B cell (primary cell): ENCODE data around the gene ZBTB24. TPM values are rescaled to one million over a fixed set of nuclear protein-coding genes. Genes with fewer than 3 reads are reported as not detected.

Experiments
- ATAC-seq: fragments of 200-7000 bp; cut with Tn5 transposase; one replicate; pipeline ENCODE4 v1.10.0; 2021; ENCODE audit warnings: low read depth, mild to moderate bottlenecking, moderate number of reproducible peaks, moderate library complexity
- CTCF ChIA-PET: fragments of 350-600 bp; sonication (Branson Sonifier 250); formaldehyde crosslinking; loops from one replicate; lab custom pipeline; 2021; ENCODE audit warnings: antibody characterized with exemption, inconsistent platforms; lab: Charles Lee
- POLR2A ChIA-PET: fragments of 350-600 bp; sonication (Branson Sonifier 250); formaldehyde crosslinking; loops from one replicate; lab custom pipeline; 2021; ENCODE audit warnings: antibody characterized with exemption; lab: Charles Lee
- DNase-seq: peaks from one replicate; pipeline ENCODE4 v3.0.0; 2013
- H2AFZ ChIP-seq: 2 replicates; pipeline ENCODE4 v1.6.1; 2012; ENCODE audit warnings: mild to moderate bottlenecking, low read depth, low read length; ENCODE audit not compliant: insufficient read depth, poor library complexity, severe bottlenecking
- H3K27ac ChIP-seq, 2 donors: 1 replicate in 1 of 2; 2 replicates in 1 of 2; pipeline ENCODE4 v1.5.1; 2012 to 2013; ENCODE audit warnings: low read length in 2 of 2, mild to moderate bottlenecking in 2 of 2, moderate library complexity in 1 of 2
- H3K27me3 ChIP-seq, 4 experiments: fragments of 200-600 bp in 1 of 4; sonication (generic) in 1 of 4; replicated peaks in 1 of 4; 1 replicate in 2 of 4; 2 replicates in 2 of 4; pipeline versions ENCODE4 v1.6.1 to v1.7.0; 2013 to 2016; ENCODE audit warnings: low read length in 3 of 4, mild to moderate bottlenecking in 2 of 4, mixed read lengths in 1 of 4, moderate library complexity in 1 of 4; ENCODE audit not compliant: insufficient read depth in 4 of 4, control insufficient read depth in 3 of 4; ENCODE audit errors: control extremely low read depth in 1 of 4
- H3K36me3 ChIP-seq, 2 experiments: replicated peaks in 1 of 2; 1 replicate in 1 of 2; 2 replicates in 1 of 2; pipeline versions ENCODE4 v1.6.1 to v1.7.1; 2013; ENCODE audit warnings: low read length in 1 of 2; ENCODE audit not compliant: insufficient read depth in 2 of 2, control insufficient read depth in 1 of 2; ENCODE audit errors: control extremely low read depth in 1 of 2, extremely low read depth in 1 of 2
- H3K4me1 ChIP-seq, 2 donors: fragments of 200-600 bp in 1 of 2; sonication (generic) in 1 of 2; 1 replicate in 1 of 2; 2 replicates in 1 of 2; pipeline versions ENCODE4 v1.5.1 to v1.6.1; 2013 to 2017; ENCODE audit warnings: low read length in 2 of 2; ENCODE audit not compliant: control insufficient read depth in 2 of 2, insufficient read depth in 2 of 2
- H3K4me2 ChIP-seq: replicated peaks from 2 replicates; pipeline ENCODE3; 2012; ENCODE audit warnings: mild to moderate bottlenecking, low read depth, low read length; ENCODE audit not compliant: poor library complexity, severe bottlenecking
- H3K4me3 ChIP-seq, 5 experiments: fragments of 200-600 bp in 1 of 5; sonication (generic) in 1 of 5; 1 replicate in 3 of 5; 2 replicates in 2 of 5; pipeline versions ENCODE4 v1.5.1 to v1.7.0; 2011 to 2016; ENCODE audit warnings: low read length in 4 of 5, mild to moderate bottlenecking in 4 of 5, low read depth in 2 of 5, control low read depth in 1 of 5, moderate library complexity in 1 of 5; ENCODE audit not compliant: insufficient read depth in 1 of 5; ENCODE audit errors: control extremely low read depth in 1 of 5, extremely low read depth in 1 of 5
- H3K79me2 ChIP-seq: fragments of 200-600 bp; sonication (generic); one replicate; pipeline ENCODE4 v1.6.0; 2016; ENCODE audit warnings: low read length; ENCODE audit not compliant: control insufficient read depth, insufficient read depth
- H3K9ac ChIP-seq: fragments of 200-600 bp; sonication (generic); 2 replicates; pipeline ENCODE4 v1.6.1; 2017; ENCODE audit warnings: mild to moderate bottlenecking, low read length, moderate library complexity
- H3K9me3 ChIP-seq, 3 donors: one replicate each; pipeline versions ENCODE4 v1.6.1 to v1.7.1; 2013; ENCODE audit warnings: low read length in 2 of 3; ENCODE audit not compliant: control insufficient read depth in 2 of 3, insufficient read depth in 1 of 3; ENCODE audit errors: control extremely low read depth in 1 of 3
- H4K20me1 ChIP-seq: 2 replicates; pipeline ENCODE4 v1.6.0; 2012; ENCODE audit warnings: mild to moderate bottlenecking, low read length; ENCODE audit not compliant: insufficient read depth, control insufficient read depth, poor library complexity, severe bottlenecking
- H3K27ac Mint-ChIP-seq: one replicate; pipeline ENCODE4 v1.8.0; 2021; ENCODE audit warnings: mixed read lengths
- H3K27me3 Mint-ChIP-seq: one replicate; pipeline ENCODE4 v1.8.0; 2021; ENCODE audit warnings: mixed read lengths
- H3K4me1 Mint-ChIP-seq: one replicate; pipeline ENCODE4 v1.8.0; 2021; ENCODE audit warnings: mixed read lengths
- H3K4me3 Mint-ChIP-seq: one replicate; pipeline ENCODE4 v1.8.0; 2021; ENCODE audit warnings: mixed read lengths
- H3K9me3 Mint-ChIP-seq: one replicate; pipeline ENCODE4 v1.8.0; 2022; ENCODE audit warnings: mixed read lengths; ENCODE audit not compliant: insufficient read depth
- CTCF ChIP-seq: fragments of 200-600 bp; IDR thresholded peaks from one replicate; pipeline ENCODE4 v1.8.0; 2022; ENCODE audit warnings: antibody characterized with exemption, mild to moderate bottlenecking
- EZH2 ChIP-seq: IDR thresholded peaks from 2 replicates; pipeline ENCODE4 v1.6.1; 2012; ENCODE audit warnings: borderline replicate concordance, low read depth, mild to moderate bottlenecking, moderate library complexity, low read length; ENCODE audit not compliant: insufficient read depth, poor library complexity, severe bottlenecking
- WGBS: methylation state at CpG from one replicate; pipeline ENCODE4 v1.1.5; 2013; ENCODE audit warnings: missing lambda C conversion rate; ENCODE audit not compliant: insufficient coverage; 5-methylcytosine and 5-hydroxymethylcytosine counted together
- intact Hi-C: fragments of 100-400 bp; cut with micrococcal nuclease; formaldehyde crosslinking; loops from one replicate; pipeline ENCODE4 v1.10.0; 2022
- polyA plus RNA-seq: library from polyadenylated mRNA; depleted of rRNA; stranded (reverse); fragments of >200 nt; gene quantifications from 2 replicates; pipeline ENCODE4 v1.2.3, GENCODE V29; 2012
- total RNA-seq, 2 donors: library from RNA; stranded (reverse); fragments of 120-200 nt in 1 of 2; gene quantifications; 1 replicate in 1 of 2; 2 replicates in 1 of 2; pipeline versions ENCODE4 v1.2.3 to v1.2.4, GENCODE V29; 2013 to 2022

Gene ZBTB24
- total and polyA plus RNA-seq, 2 donors (not counting 1 experiment from before 2014, with no cell fraction given): 10.6 to 31.4 TPM

- H3K36me3 ChIP-seq: peaks cover 0 to 90% of the 10 kb centered on the region in 2 experiments
- no peak for TF ChIP-seq CTCF
- no peak for TF ChIP-seq EZH2
- ChIA-PET CTCF (interaction anchor here (1.3 to 2.3 kb wide), 2 partner anchors 11 to 16 kb away, joined by 3 to 5 read pairs; partner anchors contain the start of gene MICAL1), POLR2A (no interaction called here)
- H4K20me1 ChIP-seq: peaks cover 53% of the 10 kb centered on the region
- peak overlapping the region; percentile 54 for H3K27ac Mint-ChIP-seq
- peaks cover 83% of the 10 kb centered on the region for H3K79me2 ChIP-seq
- no peak overlapping the region for H2AFZ ChIP-seq
- intact Hi-C loops: no loop called here
- no peaks in the 10 kb centered on the region for H3K27me3 ChIP-seq
- H3K4me3 Mint-ChIP-seq: no peak overlapping the region
- 98% methylated on average over 4 of the region's 5 CpGs for WGBS
- peaks cover 20% of the 10 kb centered on the region in 2 donors for H3K4me1 ChIP-seq
- H3K4me1 Mint-ChIP-seq: peaks cover 53% of the 10 kb centered on the region
- no peaks in the 10 kb centered on the region for H3K9me3 ChIP-seq
- H3K4me2 ChIP-seq: peak overlapping the region; percentile 42
- peak overlapping the region in 1 of 2 donors; percentile 3 for H3K27ac ChIP-seq
- ATAC-seq (no peak), DNase-seq (no peak)
- no peak overlapping the region for H3K4me3 ChIP-seq
- peak overlapping the region; percentile 11 for H3K9ac ChIP-seq
- no peaks in the 10 kb centered on the region for H3K9me3 Mint-ChIP-seq
- H3K27me3 Mint-ChIP-seq: no peaks in the 10 kb centered on the region
Observed at GRCh38 chr6:109471105-109471810, 11.8 kb downstream of the ZBTB24 start.

GRCh38 chr6:109469591-109470189 lies 13.3 kb downstream of the ZBTB24 start:
- Mint-ChIP-seq H3K4me3 (no peak overlapping the region), H3K4me1 (peaks cover 55% of the 10 kb centered on the region), H3K9me3 (no peaks in the 10 kb centered on the region), H3K27me3 (no peaks in the 10 kb centered on the region), H3K27ac (peak overlapping the region; percentile 42)
- intact Hi-C loops: no loop called here
- ChIA-PET CTCF (interaction anchor here (1.0 to 2.3 kb wide), 2 partner anchors 10 to 14 kb away, joined by 4 to 5 read pairs; partner anchors contain the start of gene MICAL1), POLR2A (no interaction called here)
- TF ChIP-seq EZH2 (no peak), CTCF (no peak)
- H3K4me1 ChIP-seq: peaks cover 20% of the 10 kb centered on the region in 2 donors
- WGBS: 100% methylated on average over 3 of the region's 5 CpGs
- ATAC-seq: no peak
- no peak overlapping the region for H3K27ac ChIP-seq
- no peaks in the 10 kb centered on the region for H3K9me3 ChIP-seq
- H3K27me3 ChIP-seq: no peaks in the 10 kb centered on the region
- no peak for DNase-seq
- peaks cover 88% of the 10 kb centered on the region for H3K79me2 ChIP-seq
- no peak overlapping the region for H3K4me3 ChIP-seq
- peaks cover 0 to 90% of the 10 kb centered on the region in 2 experiments for H3K36me3 ChIP-seq
- H3K9ac ChIP-seq: no peak overlapping the region
- no peak overlapping the region for H3K4me2 ChIP-seq
- no peak overlapping the region for H2AFZ ChIP-seq
- peaks cover 58% of the 10 kb centered on the region for H4K20me1 ChIP-seq
